IPS-NIHi11 (cell line): Measurements from ENCODE around the gene PRG2.
A peak's percentile ranks its signal among the peaks of the same experiment; 100 is the strongest.

ENCODE experiments used
- DNase-seq: peaks from one replicate; pipeline ENCODE4 v3.0.0; 2012; ENCODE audit warnings: mixed read lengths, low spot score

PRG2 gene

GRCh38 chr11:57390535-57390934 is at the start of gene PRG2:
PRG2 (minus strand) TSS chr11:57390650; CDS start chr11:57389944, 706 bp downstream.
- no peak for DNase-seq

GRCh38 chr11:57439786-57440185 is 49.3 kb upstream of the PRG2 start:
- no peak for DNase-seq

DNA sequence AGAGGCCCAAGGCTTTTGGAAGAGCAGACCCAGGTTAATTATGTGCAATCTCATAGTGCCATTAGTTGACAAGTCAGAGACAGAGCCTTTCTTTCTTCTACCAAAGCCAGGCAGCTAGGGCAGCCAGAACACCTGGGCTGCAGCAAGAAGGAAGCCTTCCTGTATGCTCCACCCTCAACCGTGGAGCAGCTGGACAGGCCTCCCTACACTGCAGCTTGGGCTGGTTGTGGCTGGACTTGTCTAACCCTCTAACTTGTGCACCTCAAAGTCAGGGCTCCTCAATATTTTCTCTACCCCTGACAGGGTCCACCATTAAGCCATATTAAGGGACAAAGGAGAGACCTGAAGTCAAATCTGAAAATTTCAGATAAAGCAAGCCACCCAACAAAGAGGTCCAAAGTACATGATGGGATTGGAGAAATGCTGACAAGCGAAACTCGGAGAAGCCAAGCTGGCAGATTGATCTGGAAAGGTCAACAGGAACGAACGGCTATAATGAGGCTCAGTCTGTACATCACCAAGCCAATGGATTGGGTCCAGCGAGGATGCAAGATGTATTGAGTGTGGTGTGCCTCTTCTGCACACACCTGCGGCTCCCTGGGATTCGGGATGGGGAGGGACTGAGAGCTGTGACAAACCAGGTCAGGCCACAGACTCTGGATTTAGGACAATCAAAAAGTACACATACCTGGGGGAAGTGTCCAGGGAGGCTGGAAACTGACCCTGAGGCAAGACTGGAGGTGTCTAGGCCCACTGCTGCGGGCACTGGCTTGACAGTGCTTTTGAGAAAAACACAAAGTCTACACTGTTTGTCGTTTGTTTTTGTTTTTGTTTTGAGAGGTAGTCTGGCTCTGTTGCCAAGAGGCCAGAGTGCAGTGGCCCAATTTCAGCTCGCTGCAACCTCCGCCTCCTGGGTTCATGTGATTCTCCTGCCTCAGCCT is 48.2 kb upstream of the PRG2 start:
- no peak for DNase-seq

GRCh38 chr11:57436031-57436430 is 45.6 kb upstream of the PRG2 start:
- DNase-seq = no peak

GRCh38 chr11:57434640-57435546 is 44.4 kb upstream of the PRG2 start:
- DNase-seq = no peak

GRCh38 chr11:57432714-57433163 is 42.3 kb upstream of the PRG2 start:
- DNase-seq = no peak

GRCh38 chr11:57432149-57432561 is 41.7 kb upstream of the PRG2 start:
- DNase-seq = no peak

GRCh38 chr11:57430952-57431351 is 40.5 kb upstream of the PRG2 start:
- no peak for DNase-seq

- no peak for DNase-seq
Observed at GRCh38 chr11:57429946-57430345, 39.5 kb upstream of the PRG2 start.

GRCh38 chr11:57428643-57429042 is 38.2 kb upstream of the PRG2 start:
- no peak for DNase-seq

- no peak for DNase-seq
Observed at GRCh38 chr11:57427727-57428082, 37.3 kb upstream of the PRG2 start.

- DNase-seq = peak; percentile 81
Observed at GRCh38 chr11:57426929-57427726, 36.7 kb upstream of the PRG2 start, which contains the start of gene SLC43A3. SLC43A3 (minus strand) TSS chr11:57427121; CDS start chr11:57426172, 949 bp downstream.

DNA sequence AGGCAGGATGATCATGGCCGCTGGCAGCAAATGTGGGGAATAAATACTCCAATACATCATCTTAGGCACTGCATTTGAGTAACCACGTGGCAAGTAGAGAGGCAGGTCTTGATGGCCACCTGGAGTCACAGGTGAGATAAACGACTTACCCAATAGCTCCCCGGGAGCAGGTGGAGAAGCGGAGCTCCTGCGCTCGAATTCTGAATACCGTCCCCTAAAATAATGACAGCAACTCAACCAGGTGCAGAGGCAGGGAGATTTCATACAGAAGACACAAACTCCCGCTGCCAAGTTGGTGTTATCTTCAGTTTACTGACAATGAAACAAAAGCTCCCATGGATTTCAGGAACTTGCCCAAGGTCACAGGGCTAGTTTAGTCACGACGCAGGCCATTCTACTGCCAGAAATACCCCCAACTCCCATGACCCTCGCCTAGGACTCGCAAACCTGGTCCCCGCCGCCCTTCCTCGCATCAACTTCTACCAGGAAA is 36.0 kb upstream of the PRG2 start:
- DNase-seq = no peak

DNA sequence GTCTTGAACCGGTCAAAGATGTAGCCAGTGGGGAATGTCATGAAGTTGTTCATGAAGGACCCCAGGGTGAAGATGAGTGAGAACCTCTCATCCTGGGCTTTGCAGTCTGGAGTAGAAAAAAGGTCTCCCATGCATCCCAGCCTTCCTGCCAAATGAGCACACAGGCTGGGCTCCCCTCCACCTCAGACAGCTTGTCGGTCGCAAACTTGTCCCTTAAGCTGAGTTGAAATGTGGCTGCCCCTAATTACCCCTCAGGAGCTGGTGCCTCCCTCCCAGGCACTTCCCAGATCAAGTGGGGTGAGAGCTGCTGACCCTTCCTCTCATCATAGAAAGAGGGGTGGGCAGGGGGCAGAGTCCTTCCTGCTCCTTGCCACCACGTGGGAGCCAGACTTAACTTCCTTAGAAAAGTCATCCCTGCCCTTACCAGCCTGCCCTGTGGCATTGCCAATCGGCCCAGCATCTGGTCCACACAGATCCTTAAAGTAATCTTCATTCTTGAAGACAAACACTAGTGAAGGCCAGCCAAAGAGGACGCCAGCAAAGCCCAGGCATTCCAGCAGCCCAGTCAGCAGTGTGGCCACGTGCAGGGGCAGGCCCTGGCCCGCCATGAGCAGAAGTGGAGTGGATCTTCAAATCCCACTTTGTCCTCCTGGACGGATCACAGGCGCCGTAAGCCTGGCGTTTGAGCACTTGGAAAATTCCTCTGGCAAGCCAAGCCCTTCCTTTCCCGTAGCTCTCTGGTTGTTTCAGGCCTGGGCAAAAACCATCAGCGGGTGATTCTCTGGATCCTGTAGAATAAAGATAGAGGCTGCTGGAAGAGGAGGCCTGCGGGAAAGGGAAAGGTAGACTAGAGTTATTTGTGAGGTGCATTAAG is 35.4 kb upstream of the PRG2 start:
- DNase-seq = no peak

DNA sequence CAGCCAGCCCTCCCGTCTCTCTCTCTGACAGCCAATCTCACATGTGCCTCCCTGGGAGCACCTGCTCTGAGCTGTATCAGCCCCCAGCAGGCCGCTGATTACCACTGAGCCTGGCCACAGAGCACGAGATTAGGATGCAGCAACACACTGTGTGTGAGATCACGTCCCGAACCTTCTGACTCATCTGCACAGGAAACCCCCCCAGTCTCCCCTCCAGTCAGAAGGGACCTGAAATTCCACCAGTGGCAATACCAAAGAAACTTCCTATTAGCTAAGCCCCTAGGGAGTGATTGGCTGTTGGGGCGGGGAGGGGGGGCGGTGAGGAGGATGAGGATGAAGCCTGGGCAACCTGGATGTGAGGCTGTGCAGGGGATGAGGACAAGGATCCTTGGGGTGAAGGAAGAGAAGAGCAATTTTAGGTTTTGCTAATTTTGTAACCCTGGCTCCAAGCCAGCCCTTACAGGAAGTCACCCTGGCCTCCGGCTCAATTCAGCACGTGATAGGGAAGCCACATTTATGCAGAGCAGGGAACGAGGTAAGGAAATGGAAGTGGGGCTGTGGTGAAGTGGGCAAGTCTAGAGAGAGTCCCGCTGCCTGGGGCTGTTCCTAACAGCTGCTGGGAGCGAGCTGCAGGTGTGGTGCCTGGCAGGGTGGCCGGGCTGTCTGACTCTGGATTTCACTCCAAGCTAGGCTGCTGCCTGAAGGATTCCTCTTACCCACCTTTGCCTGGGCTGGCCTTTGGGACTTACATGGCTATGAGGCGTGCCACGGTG is 34.5 kb upstream of the PRG2 start:
- no peak for DNase-seq

DNA sequence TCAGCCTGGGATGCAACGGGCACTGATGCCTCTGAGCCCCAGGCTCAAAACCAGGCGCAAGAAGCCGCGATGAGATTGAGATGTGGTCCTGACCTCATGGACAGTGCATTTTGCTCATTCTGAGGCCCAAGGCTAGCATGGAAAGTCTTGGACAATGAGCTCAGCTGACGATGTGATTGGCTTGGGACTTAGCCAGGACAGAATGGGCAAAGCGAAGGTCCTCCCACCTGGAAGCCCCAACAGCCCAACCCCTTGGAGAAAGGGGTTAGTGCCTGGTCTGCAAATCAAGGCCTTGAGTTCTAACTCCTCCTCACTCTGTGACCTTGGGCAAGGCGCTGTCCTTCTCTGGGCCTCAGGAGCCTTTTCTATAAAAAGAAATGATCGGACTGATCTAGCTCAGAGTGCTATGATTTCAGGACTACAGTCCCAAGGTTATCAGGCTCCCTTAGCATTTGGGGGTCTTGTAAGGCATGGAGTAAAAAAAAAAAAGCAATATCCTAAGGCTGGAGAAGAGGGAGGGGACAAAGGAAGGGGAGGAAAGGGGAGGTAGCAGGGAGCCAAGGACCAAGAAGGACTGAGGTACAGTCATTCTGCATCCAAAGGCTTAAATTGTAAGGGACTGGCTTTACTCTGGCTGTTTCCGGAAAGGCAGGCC is 33.8 kb upstream of the PRG2 start:
- DNase-seq = no peak

- DNase-seq = no peak
Observed at GRCh38 chr11:57422669-57423068, 32.2 kb upstream of the PRG2 start.

GRCh38 chr11:57421805-57422204 is 31.4 kb upstream of the PRG2 start:
- DNase-seq = no peak

- DNase-seq = no peak
Observed at GRCh38 chr11:57421066-57421465, 30.6 kb upstream of the PRG2 start.
